HG03097 (cell line): ENCODE measurements around the gene KHK.

ENCODE experiments used
- ATAC-seq: cut with Tn5 transposase; IDR thresholded peaks from one replicate; pipeline ENCODE4 v1.9.1; 2021; ENCODE audit not compliant: unreplicated experiment, low FRiP score

The KHK gene

GRCh38 chr2:27149570-27150405 lies 63.2 kb downstream of the KHK start:
- ATAC-seq = no peak
